Lower lobe of right lung (tissue), 2 donors: ENCODE measurements around the gene RENBP. TPM values are rescaled to one million over a fixed set of nuclear protein-coding genes. Genes with fewer than 3 reads are reported as not detected.

Experiments used
- ATAC-seq, 2 donors: fragments of 200-7000 bp; cut with Tn5 transposase; one replicate each; pipeline ENCODE4 v1.9.1; 2020 to 2022; ENCODE audit warnings: mild to moderate bottlenecking in 2 of 2, moderate library complexity in 2 of 2
- DNase-seq: peaks from one replicate; pipeline ENCODE4 v3.0.0-alpha.2; 2020
- H3K27ac ChIP-seq: fragments of 200-600 bp; one replicate; pipeline ENCODE4 v1.8.0; 2022
- H3K27me3 ChIP-seq: fragments of 200-600 bp; one replicate; pipeline ENCODE4 v1.8.0; 2022; ENCODE audit warnings: low read depth
- H3K36me3 ChIP-seq: fragments of 200-600 bp; one replicate; pipeline ENCODE4 v1.8.0; 2022; ENCODE audit warnings: mild to moderate bottlenecking
- H3K4me1 ChIP-seq: fragments of 200-600 bp; one replicate; pipeline ENCODE4 v1.8.0; 2022
- H3K4me3 ChIP-seq: fragments of 200-600 bp; one replicate; pipeline ENCODE4 v1.8.0; 2022; ENCODE audit warnings: mild to moderate bottlenecking
- H3K9me3 ChIP-seq: fragments of 200-600 bp; one replicate; pipeline ENCODE4 v1.8.0; 2022
- intact Hi-C: fragments of 100-400 bp; cut with DNase I; formaldehyde crosslinking; loops from one replicate; pipeline ENCODE4 v1.11.0; 2022
- total RNA-seq: library from RNA; stranded (reverse); fragmentation: NEBNext Ultra II Directional; extraction: Animal tissue kit (Norgen Biotek cat#: 25700); gene quantifications from one replicate; pipeline ENCODE4 v1.2.1, GENCODE V29; 2021
- TF ChIP-seq, protein P1 (sequence below): fragments of 200-600 bp; IDR thresholded peaks from one replicate; pipeline ENCODE4 v1.8.0; 2022; ENCODE audit warnings: antibody characterized with exemption, mild to moderate bottlenecking
- donor health status: DM: no; HTN: yes; CAD: no; lungs with severe emphysema.

The RENBP gene
- total RNA-seq, 1 donor from 2014 or later, result 57.0 TPM

DNA sequence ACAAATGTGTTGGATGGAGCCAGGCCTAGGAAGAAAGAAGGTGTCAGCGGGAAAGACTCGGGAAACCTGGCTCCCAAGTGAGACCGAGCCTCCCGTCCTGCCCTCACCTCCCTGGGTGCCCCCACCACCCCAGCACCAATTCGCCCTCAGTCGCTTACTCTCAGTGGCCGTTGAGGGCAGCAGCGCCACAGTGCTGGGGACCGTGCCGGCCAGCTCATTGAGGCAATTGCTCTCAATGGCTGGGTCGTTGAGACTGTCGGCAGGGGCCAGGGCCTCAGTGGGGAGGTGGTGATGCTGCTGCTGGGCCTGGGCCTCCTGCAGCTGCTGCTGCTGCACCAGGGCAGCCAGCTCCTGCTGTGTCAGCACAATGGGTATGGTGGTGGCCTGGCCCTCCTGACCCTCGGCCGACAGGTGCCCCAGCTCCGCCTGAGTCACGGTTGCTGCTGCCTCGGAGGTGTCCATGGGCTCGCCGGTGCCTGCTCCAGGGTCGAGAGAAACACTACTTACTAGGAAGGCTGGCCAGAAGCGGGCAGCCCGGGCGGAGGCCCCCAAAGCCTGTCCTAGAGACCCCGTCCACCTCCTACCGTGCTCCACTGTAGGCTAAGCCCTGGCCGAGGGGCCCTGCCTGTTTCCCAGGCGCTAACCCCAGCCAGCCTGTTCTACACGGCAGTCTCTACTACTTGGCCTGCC, 7.4 kb upstream of the RENBP start:
- no peak for ATAC-seq
- no peak overlapping the region for H3K4me3 ChIP-seq
- no peak overlapping the region for H3K27ac ChIP-seq
- no peak for DNase-seq
- H3K9me3 ChIP-seq, result no peaks in the 10 kb centered on the region
- H3K4me1 ChIP-seq, result peaks cover 5% of the 10 kb centered on the region
- peaks cover 81% of the 10 kb centered on the region for H3K36me3 ChIP-seq
- TF ChIP-seq, protein P1, sequence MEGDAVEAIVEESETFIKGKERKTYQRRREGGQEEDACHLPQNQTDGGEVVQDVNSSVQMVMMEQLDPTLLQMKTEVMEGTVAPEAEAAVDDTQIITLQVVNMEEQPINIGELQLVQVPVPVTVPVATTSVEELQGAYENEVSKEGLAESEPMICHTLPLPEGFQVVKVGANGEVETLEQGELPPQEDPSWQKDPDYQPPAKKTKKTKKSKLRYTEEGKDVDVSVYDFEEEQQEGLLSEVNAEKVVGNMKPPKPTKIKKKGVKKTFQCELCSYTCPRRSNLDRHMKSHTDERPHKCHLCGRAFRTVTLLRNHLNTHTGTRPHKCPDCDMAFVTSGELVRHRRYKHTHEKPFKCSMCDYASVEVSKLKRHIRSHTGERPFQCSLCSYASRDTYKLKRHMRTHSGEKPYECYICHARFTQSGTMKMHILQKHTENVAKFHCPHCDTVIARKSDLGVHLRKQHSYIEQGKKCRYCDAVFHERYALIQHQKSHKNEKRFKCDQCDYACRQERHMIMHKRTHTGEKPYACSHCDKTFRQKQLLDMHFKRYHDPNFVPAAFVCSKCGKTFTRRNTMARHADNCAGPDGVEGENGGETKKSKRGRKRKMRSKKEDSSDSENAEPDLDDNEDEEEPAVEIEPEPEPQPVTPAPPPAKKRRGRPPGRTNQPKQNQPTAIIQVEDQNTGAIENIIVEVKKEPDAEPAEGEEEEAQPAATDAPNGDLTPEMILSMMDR, result no peak
- intact Hi-C loops, result loop anchor here (10.0 kb wide), 1 partner anchor 187 kb away; the partner anchor contains the start of gene PLXNB3
- no peaks in the 10 kb centered on the region for H3K27me3 ChIP-seq

DNA sequence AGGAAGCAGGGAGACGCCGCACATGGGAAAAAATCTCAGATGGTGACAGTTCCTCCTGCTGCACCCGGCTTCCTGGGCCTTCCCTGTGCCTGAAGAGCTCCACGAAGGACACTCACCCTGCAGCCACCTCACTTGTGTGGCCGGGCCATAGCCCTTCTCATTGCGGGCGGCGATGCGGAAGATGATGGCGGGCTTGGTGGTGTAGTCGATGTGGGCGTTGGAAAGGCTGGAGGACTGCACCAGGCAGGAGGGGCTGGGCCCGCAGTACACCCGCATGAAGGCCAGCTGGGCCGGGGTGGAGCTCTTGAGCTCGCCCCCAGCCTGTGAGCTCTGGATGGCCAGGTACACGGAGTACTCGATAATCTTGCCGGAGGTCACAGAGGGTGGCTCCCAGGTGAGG, 5.7 kb upstream of the RENBP start:
- ATAC-seq, result no peak
- H3K27me3 ChIP-seq, result no peaks in the 10 kb centered on the region
- H3K36me3 ChIP-seq, result peaks cover 65% of the 10 kb centered on the region
- intact Hi-C loops, result loop anchor here (10.0 kb wide), 1 partner anchor 185 kb away; the partner anchor contains the start of gene PLXNB3
- TF ChIP-seq, protein P1, result no peak
- H3K9me3 ChIP-seq, result no peaks in the 10 kb centered on the region
- no peak overlapping the region for H3K4me3 ChIP-seq
- H3K4me1 ChIP-seq, result peaks cover 5% of the 10 kb centered on the region
- DNase-seq, result no peak
- no peak overlapping the region for H3K27ac ChIP-seq

DNA sequence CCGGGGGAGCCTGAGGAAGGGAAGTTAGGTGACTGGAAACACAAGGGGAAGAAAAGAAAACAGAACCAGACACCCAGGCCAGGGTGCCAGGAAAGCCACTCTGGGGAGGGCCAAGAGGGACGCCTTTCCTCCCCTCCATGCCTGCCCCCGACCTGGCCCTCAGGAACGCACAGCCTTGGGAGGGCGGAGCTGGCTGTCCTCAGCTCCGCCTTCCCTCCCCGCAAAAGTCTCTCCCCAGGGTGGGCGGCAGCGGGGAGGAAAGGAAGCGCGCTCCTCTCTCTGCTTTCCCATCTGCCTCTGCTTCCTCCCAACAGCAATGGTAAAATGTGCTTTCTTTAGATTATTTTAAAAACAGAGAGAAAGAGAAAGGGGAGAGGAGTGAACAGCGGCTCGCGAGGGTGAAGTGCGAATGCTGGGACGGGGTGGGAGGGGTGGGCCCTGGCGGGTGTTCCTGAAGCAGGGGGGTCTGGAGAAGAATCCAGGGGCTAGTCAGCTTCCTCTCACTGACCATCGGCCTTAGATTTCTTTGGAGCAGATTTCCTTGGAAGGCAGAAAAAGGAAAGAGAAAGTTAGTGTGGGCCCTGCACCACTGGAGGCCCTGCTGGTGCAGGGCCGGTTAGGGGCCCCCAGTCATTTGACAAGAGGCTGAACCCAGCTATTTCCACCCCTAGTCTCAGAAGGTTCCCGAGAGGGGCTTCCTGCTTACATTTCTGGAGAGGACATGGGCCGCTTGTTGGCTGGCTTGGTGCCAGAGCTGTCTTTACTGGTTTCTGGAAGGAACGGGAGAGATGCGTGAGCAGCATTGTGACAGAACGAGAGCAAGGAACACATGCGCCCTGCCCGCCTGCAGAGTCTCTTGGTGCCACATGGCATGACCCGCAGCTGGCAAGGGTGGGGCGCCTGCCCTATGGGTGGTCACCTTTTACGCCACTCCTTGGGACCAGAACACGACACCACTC, 4.7 kb upstream of the RENBP start:
- ATAC-seq, result no peak
- Histone ChIP-seq H3K27ac (peak overlapping the region; percentile 36), H3K27me3 (no peaks in the 10 kb centered on the region), H3K4me1 (peaks cover 5% of the 10 kb centered on the region), H3K9me3 (no peaks in the 10 kb centered on the region), H3K4me3 (no peak overlapping the region), H3K36me3 (peaks cover 55% of the 10 kb centered on the region)
- TF ChIP-seq, protein P1, result no peak
- no peak for DNase-seq
- intact Hi-C loops, result no loop called here

DNA sequence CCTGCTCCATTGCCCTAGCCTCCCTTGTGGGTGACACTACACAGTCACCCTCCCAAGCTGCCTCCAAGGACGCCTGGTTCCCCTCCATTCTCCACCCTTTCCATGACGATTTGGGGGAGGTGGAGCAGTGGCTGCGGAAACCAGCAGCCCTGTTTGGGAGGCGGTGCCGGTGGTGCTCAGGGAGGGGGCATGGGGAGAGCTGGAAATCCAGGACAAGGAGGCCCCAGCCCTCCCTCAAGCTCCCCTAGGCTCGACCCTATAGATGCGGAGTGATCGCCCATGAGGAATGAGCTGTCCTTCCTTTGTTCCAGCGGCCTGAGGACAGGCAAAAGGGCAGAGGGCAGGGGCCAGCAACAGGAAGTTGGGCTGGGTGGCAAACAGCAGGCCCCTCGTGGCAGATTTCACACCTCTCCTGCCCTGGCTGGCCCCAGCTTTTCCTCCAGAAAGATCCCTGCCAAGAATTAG, 3.6 kb upstream of the RENBP start:
- Histone ChIP-seq H3K4me3 (no peak overlapping the region), H3K27me3 (no peaks in the 10 kb centered on the region), H3K36me3 (peaks cover 45% of the 10 kb centered on the region), H3K27ac (peak overlapping the region; percentile 60), H3K9me3 (no peaks in the 10 kb centered on the region), H3K4me1 (peaks cover 5% of the 10 kb centered on the region)
- ATAC-seq (no peak), DNase-seq (no peak)
- intact Hi-C loops, result no loop called here
- TF ChIP-seq, protein P1, result no peak

DNA sequence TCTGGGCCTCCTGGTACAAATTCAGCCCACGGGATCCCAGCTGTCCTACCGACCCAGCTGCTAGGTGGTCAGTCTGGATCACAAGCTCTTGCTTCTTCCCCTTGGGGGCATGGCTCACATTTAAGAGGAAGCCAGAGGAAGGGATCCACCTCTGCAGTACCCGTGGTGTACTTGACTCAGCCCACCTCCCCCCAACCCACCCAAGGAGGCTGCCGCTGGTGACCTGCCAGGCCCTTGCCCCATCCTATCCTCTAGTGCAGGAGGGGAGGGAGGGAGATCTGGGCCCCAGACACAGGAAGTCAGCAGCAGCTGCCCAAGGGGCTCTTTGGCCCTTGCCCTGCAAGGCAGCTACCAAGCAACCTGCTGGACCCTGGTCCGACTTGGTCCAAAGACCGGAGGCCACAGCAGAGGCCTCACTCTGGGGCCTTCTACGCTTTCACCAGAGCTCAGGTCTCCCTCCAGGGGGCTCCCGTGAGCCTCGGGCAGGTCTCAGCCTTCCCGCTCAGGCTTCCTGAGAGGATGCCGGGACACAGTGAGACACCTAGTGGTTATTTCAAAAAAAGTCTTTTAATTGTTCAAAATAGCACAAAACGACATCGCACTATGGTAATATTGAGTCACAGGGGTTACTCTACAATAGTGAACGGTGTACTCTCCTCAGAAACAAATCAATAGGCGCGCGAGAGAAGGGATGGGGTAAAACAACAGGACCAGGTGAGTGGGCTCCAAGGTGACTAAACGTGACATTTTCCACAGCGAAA, 2.7 kb upstream of the RENBP start:
- intact Hi-C loops, result no loop called here
- ATAC-seq (peak; percentile 84 to 92), DNase-seq (peak; percentile 83)
- Histone ChIP-seq H3K4me3 (no peak overlapping the region), H3K36me3 (peaks cover 37% of the 10 kb centered on the region), H3K4me1 (peaks cover 5% of the 10 kb centered on the region), H3K27ac (peak overlapping the region; percentile 60), H3K27me3 (no peaks in the 10 kb centered on the region), H3K9me3 (no peaks in the 10 kb centered on the region)
- TF ChIP-seq, protein P1, result peak; percentile 78
